ENCODE results near the gene COL16A1.

DNA sequence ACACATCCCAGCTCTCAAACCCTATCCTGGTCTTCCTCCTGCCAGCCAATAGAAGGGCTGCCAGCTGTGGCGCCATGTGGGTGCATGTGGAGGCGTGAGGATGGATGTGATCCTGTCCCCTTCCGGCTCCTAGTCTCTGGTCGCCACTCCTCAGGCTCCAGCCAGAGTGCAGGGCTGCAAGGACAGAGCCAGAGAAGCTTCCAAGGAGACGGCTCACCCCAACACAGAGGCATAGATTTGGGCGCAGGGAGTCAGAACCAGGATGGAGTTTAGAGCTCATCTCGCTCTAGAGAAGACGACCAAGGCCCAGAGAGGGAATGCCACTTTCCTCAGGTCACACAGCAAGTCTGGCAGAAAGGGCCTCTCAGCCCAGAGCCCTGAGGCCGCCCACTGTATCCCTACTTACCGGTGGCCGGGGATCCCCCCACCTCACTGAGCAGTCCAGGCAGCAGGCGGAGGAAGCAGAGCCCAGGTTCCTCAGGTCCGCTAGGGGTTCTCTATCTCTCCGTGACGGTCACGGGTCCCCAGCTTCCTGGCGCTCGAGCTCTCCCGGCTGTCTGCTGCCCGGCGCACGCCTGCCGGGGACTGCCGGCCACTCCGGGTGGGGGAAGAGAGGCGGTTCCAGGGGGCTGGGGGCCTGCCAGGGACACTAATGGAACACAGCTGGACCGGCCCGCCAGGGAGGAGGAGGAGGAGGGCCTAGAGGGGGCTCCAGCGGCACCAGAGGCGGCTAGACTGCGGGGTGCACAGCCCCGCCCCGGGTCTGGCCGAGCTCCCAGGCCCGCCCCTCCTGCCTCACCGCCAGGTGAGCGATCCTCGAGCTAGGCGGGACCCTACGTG, at the start of gene COL16A1:
- TF ChIP-seq, protein P1, sequence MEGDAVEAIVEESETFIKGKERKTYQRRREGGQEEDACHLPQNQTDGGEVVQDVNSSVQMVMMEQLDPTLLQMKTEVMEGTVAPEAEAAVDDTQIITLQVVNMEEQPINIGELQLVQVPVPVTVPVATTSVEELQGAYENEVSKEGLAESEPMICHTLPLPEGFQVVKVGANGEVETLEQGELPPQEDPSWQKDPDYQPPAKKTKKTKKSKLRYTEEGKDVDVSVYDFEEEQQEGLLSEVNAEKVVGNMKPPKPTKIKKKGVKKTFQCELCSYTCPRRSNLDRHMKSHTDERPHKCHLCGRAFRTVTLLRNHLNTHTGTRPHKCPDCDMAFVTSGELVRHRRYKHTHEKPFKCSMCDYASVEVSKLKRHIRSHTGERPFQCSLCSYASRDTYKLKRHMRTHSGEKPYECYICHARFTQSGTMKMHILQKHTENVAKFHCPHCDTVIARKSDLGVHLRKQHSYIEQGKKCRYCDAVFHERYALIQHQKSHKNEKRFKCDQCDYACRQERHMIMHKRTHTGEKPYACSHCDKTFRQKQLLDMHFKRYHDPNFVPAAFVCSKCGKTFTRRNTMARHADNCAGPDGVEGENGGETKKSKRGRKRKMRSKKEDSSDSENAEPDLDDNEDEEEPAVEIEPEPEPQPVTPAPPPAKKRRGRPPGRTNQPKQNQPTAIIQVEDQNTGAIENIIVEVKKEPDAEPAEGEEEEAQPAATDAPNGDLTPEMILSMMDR (IDR thresholded peaks at IDR 0.05) = no peak
- TF ChIP-seq POLR2A (IDR thresholded peaks at IDR 0.05) = peak in 1 of 3 donors; percentile 24
